Measurements from ENCODE around the gene WDR33.

WDR33 gene

DNA sequence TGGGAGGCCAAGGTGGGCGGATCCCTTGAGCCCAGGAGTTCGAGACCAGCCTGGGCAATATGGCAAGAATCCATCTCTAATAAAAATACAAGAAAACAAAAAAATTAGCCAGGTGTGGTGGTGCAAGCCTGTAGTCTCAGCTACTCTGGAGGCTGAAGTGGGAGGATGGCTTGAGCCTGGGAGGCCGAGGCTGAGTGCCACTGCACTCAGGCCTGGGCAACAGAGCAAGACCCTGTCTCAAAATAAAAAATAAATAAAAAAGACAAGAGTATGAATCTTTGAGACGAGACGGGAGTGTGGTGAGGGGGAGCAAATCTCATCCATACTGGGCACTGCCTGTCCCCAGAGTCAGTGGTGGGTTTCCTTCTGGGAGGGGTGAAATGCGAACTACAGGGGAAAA, 152.8 kb downstream of the WDR33 start:
- H3K4me1 ChIP-seq (ENCODE audit: control insufficient read depth, insufficient read depth, low read length), result no peaks in the 10 kb centered on the region
- no peaks in the 10 kb centered on the region for H3K9me3 ChIP-seq (ENCODE audit: control insufficient read depth, insufficient read depth, low read depth, low read length)
- CTCF ChIA-PET, result no interaction called here
- no peak overlapping the region for H3K27ac ChIP-seq (ENCODE audit: extremely low read depth, low read depth, low read length)
- H3K36me3 ChIP-seq (ENCODE audit: control insufficient read depth in 2 of 2, insufficient read depth in 1 of 2, low read length in 2 of 2), result no peaks in the 10 kb centered on the region
- POLR2A ChIA-PET, result no interaction called here
- no peak overlapping the region for H3K4me3 ChIP-seq (ENCODE audit: low read depth, low read length)
- TF ChIP-seq ZNF19 (tag by site-specific recombination; IDR thresholded peaks at IDR 0.05; ENCODE audit: low read depth) (no peak), HOXD13 (CRISPR knock-in tag; IDR thresholded peaks at IDR 0.05; ENCODE audit: borderline replicate concordance) (no peak), ZFHX2 (tag by site-specific recombination; conservative IDR thresholded peaks at IDR 0.05) (peak; percentile 28; the same call in 1 of the 2 replicates)

DNA sequence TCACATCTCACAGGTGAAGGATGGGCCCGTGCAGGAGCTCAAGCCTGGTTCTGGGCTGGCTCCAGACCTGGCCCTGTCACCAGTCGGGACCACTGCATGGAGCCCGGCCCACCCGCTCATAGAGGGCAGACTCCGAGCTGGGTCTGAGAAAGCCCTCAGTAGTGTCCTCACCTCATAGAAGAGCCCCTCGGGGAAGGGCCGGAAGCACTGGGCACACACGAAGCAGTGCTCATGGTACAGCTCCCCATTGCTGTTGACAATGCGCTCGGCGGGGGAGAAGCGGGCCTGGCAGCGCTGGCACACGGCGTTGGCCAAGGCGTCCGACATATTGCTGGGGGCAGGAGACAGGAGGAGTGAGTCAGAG, 153.8 kb downstream of the WDR33 start:
- Histone ChIP-seq H3K4me3 (ENCODE audit: low read depth, low read length) (no peak overlapping the region), H3K36me3 (ENCODE audit: control insufficient read depth in 2 of 2, insufficient read depth in 1 of 2, low read length in 2 of 2) (no peaks in the 10 kb centered on the region), H3K27ac (ENCODE audit: extremely low read depth, low read depth, low read length) (no peak overlapping the region), H3K4me1 (ENCODE audit: control insufficient read depth, insufficient read depth, low read length) (no peaks in the 10 kb centered on the region), H3K9me3 (ENCODE audit: control insufficient read depth, insufficient read depth, low read depth, low read length) (no peaks in the 10 kb centered on the region)
- TF ChIP-seq OSR2 (tag by site-specific recombination; IDR thresholded peaks at IDR 0.05) (no peak), ZNF658 (tag by site-specific recombination; IDR thresholded peaks at IDR 0.05) (no peak), ZNF521 (tag by site-specific recombination; IDR thresholded peaks at IDR 0.05) (no peak), ZNF48 (tag by site-specific recombination; IDR thresholded peaks at IDR 0.05) (no peak), ZNF280C (tag by site-specific recombination; IDR thresholded peaks at IDR 0.05) (no peak), ZNF433 (tag by site-specific recombination; IDR thresholded peaks at IDR 0.05; ENCODE audit: low read depth) (no peak), MEIS1 (CRISPR knock-in tag; IDR thresholded peaks at IDR 0.05; ENCODE audit: borderline replicate concordance) (no peak), ZNF37A (tag by site-specific recombination; IDR thresholded peaks at IDR 0.05) (no peak), IKZF3 (tag by site-specific recombination; IDR thresholded peaks at IDR 0.05) (no peak), GFI1B (tag by site-specific recombination; IDR thresholded peaks at IDR 0.05) (no peak), ELK4 (IDR thresholded peaks at IDR 0.05; ENCODE audit: borderline replicate concordance, low read depth, low read length) (no peak), PBX3 (CRISPR knock-in tag; IDR thresholded peaks at IDR 0.05) (no peak), ZNF214 (tag by site-specific recombination; IDR thresholded peaks at IDR 0.05; ENCODE audit: borderline replicate concordance) (no peak), ZNF677 (tag by site-specific recombination; IDR thresholded peaks at IDR 0.05) (no peak), ZNF350 (tag by site-specific recombination; IDR thresholded peaks at IDR 0.05) (no peak), ZNF138 (tag by site-specific recombination; IDR thresholded peaks at IDR 0.05; ENCODE audit: borderline replicate concordance) (no peak), ZNF473 (tag by site-specific recombination; IDR thresholded peaks at IDR 0.05) (no peak), ZBTB21 (tag by site-specific recombination; IDR thresholded peaks at IDR 0.05) (no peak), KLF9 (tag by site-specific recombination; IDR thresholded peaks at IDR 0.05; ENCODE audit: low read depth) (no peak)
- TF ChIP-seq, protein P1, sequence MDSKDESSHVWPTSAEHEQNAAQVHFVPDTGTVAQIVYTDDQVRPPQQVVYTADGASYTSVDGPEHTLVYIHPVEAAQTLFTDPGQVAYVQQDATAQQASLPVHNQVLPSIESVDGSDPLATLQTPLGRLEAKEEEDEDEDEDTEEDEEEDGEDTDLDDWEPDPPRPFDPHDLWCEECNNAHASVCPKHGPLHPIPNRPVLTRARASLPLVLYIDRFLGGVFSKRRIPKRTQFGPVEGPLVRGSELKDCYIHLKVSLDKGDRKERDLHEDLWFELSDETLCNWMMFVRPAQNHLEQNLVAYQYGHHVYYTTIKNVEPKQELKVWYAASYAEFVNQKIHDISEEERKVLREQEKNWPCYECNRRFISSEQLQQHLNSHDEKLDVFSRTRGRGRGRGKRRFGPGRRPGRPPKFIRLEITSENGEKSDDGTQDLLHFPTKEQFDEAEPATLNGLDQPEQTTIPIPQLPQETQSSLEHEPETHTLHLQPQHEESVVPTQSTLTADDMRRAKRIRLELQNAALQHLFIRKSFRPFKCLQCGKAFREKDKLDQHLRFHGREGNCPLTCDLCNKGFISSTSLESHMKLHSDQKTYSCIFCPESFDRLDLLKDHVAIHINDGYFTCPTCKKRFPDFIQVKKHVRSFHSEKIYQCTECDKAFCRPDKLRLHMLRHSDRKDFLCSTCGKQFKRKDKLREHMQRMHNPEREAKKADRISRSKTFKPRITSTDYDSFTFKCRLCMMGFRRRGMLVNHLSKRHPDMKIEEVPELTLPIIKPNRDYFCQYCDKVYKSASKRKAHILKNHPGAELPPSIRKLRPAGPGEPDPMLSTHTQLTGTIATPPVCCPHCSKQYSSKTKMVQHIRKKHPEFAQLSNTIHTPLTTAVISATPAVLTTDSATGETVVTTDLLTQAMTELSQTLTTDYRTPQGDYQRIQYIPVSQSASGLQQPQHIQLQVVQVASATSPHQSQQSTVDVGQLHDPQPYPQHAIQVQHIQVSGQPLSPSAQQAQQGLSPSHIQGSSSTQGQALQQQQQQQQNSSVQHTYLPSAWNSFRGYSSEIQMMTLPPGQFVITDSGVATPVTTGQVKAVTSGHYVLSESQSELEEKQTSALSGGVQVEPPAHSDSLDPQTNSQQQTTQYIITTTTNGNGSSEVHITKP (tag by site-specific recombination; IDR thresholded peaks at IDR 0.05), result no peak
- CTCF ChIA-PET, result no interaction called here
- POLR2A ChIA-PET, result no interaction called here

All from HEK293 (cell line).